ENCODE measurements around the gene CRABP2. TPM values are rescaled to one million over a fixed set of nuclear protein-coding genes. Genes with fewer than 3 reads are reported as not detected.

CRABP2 gene
- total and polyA plus RNA-seq, 2 donors (not counting 3 experiments of a cell fraction or from before 2014, with no cell fraction given) = 0.32 to 1.0 TPM

- no TSS peak for BruUV-seq (replicated peaks)
- ChIA-PET POLR2A (interaction anchor here (0.8 kb wide), 1 partner anchor 15 kb away, joined by 3 read pairs; no protein-coding TSS in a partner anchor), CTCF (interaction anchor here (1.0 to 15.5 kb wide), 6 partner anchors 15 to 80 kb away, joined by 3 to 453 read pairs (median 14); partner anchors contain the start of gene NES)
- H3K4me3 ChIP-seq (replicated peaks in 1 of 3; ENCODE audit: insufficient read depth in 1 of 3, low read depth in 1 of 3, low read length in 3 of 3) = no peak overlapping the region
- no peak overlapping the region for H3K9ac ChIP-seq (replicated peaks; ENCODE audit: extremely low read depth, insufficient read depth, low read length)
- H3K79me2 ChIP-seq (ENCODE audit: control insufficient read depth, insufficient read depth, low read length) = no peaks in the 10 kb centered on the region
- H3K9me1 ChIP-seq (replicated peaks; ENCODE audit: control insufficient read depth, extremely low read depth, insufficient read depth, low read length) = no peaks in the 10 kb centered on the region
- H2AFZ ChIP-seq (ENCODE audit: low read depth, low read length) = no peak overlapping the region
- no peaks in the 10 kb centered on the region for H4K20me1 ChIP-seq (replicated peaks; ENCODE audit: control insufficient read depth, extremely low read depth, insufficient read depth, low read length)
- peaks cover 0 to 3% of the 10 kb centered on the region in 2 experiments for H3K27me3 ChIP-seq (ENCODE audit: control insufficient read depth in 2 of 2, insufficient read depth in 2 of 2, low read length in 2 of 2)
- intact Hi-C loops (cut with micrococcal nuclease) = no loop called here
- H3K9me3 ChIP-seq (replicated peaks; ENCODE audit: control insufficient read depth, insufficient read depth, low read length) = no peaks in the 10 kb centered on the region
- no peaks in the 10 kb centered on the region for H3K36me3 ChIP-seq (ENCODE audit: control insufficient read depth in 2 of 2, extremely low read depth in 1 of 2, insufficient read depth in 2 of 2, low read length in 2 of 2)
- DNase-seq (ENCODE audit: low read depth, low spot score) (no peak), FAIRE-seq (no peak)
- peaks cover 19% of the 10 kb centered on the region for H3K4me1 ChIP-seq (ENCODE audit: control insufficient read depth, extremely low read depth, insufficient read depth, low read length)
- H3K4me2 ChIP-seq (ENCODE audit: insufficient read depth, low read length) = no peak overlapping the region
- dilution Hi-C loops (cut with MboI; ENCODE audit: extremely low pct_ligation_motif_present, low sequenced_read_pairs) = no loop called here
- TF ChIP-seq POLR2A (IDR thresholded peaks at IDR 0.05; ENCODE audit: low read depth, low read length) (no peak), EZH2 (IDR thresholded peaks at IDR 0.05; ENCODE audit: borderline replicate concordance, low read depth, low read length, severe bottlenecking) (no peak), JUN (IDR thresholded peaks at IDR 0.05; ENCODE audit: borderline replicate concordance, insufficient read depth, insufficient read length, low read depth) (no peak), MYC (IDR thresholded peaks at IDR 0.05; ENCODE audit: low read depth, low read length) (no peak), POLR2AphosphoS5 (IDR thresholded peaks at IDR 0.05; ENCODE audit: insufficient read depth, low read depth, low read length) (no peak), GATA2 (IDR thresholded peaks at IDR 0.05; ENCODE audit: insufficient read depth, insufficient read length, low read depth, low read length) (no peak), FOS (IDR thresholded peaks at IDR 0.05; ENCODE audit: borderline replicate concordance, insufficient read depth, low read length) (no peak)
- TF ChIP-seq, protein P1, sequence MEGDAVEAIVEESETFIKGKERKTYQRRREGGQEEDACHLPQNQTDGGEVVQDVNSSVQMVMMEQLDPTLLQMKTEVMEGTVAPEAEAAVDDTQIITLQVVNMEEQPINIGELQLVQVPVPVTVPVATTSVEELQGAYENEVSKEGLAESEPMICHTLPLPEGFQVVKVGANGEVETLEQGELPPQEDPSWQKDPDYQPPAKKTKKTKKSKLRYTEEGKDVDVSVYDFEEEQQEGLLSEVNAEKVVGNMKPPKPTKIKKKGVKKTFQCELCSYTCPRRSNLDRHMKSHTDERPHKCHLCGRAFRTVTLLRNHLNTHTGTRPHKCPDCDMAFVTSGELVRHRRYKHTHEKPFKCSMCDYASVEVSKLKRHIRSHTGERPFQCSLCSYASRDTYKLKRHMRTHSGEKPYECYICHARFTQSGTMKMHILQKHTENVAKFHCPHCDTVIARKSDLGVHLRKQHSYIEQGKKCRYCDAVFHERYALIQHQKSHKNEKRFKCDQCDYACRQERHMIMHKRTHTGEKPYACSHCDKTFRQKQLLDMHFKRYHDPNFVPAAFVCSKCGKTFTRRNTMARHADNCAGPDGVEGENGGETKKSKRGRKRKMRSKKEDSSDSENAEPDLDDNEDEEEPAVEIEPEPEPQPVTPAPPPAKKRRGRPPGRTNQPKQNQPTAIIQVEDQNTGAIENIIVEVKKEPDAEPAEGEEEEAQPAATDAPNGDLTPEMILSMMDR (IDR thresholded peaks at IDR 0.05; ENCODE audit: extremely low read depth in 1 of 2, insufficient read depth in 1 of 2, low read depth in 1 of 2, low read length in 2 of 2) = no peak
- TF ChIP-seq, protein P2, sequence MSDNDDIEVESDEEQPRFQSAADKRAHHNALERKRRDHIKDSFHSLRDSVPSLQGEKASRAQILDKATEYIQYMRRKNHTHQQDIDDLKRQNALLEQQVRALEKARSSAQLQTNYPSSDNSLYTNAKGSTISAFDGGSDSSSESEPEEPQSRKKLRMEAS (IDR thresholded peaks at IDR 0.05; ENCODE audit: insufficient read depth, insufficient read length) = no peak
- H3K27ac ChIP-seq (ENCODE audit: insufficient read depth, low read depth, low read length) = no peak overlapping the region
Measured at GRCh38 chr1:156704166-156704711, 1.1 kb downstream of the CRABP2 start.

Data from endothelial cell of umbilical vein (primary cell).